GM12878 (cell line): Measurements from ENCODE around the gene OR10V1. TPM values are rescaled to one million over a fixed set of nuclear protein-coding genes. Genes with fewer than 3 reads are reported as not detected.

ENCODE experiments used
- ATAC-seq: fragments of 200-7000 bp; cut with Tn5 transposase; 3 replicates; pipeline ENCODE4 v1.9.1; 2020; ENCODE audit warnings: mild to moderate bottlenecking, moderate library complexity
- BruUV-seq: library from RNA; stranded (reverse); fragments of 400-500 nt; replicated peaks from 2 replicates; lab custom pipeline; 2021; lab: Mats Ljungman, UMichigan
- CTCF ChIA-PET: fragments of 300-600 bp; sonication (Branson Sonifier 250); formaldehyde crosslinking; extraction: SDS; loops from one replicate; lab custom pipeline; 2021; ENCODE audit warnings: inconsistent platforms; lab: Yijun Ruan, JAX
- POLR2A ChIA-PET: fragments of 350-600 bp; formaldehyde crosslinking; extraction: SDS; loops from one replicate; lab custom pipeline; 2021; ENCODE audit warnings: inconsistent platforms; lab: Charles Lee
- RAD21 ChIA-PET: fragments of 300-600 bp; sonication (Branson Sonifier 250); formaldehyde crosslinking; loops from one replicate; lab custom pipeline; 2023; ENCODE audit warnings: antibody characterized with exemption; ENCODE audit not compliant: unreplicated experiment; lab: Charles Lee
- SMC1A ChIA-PET: fragments of 300-600 bp; sonication (Branson Sonifier 250); formaldehyde crosslinking; loops from one replicate; lab custom pipeline; 2023; ENCODE audit not compliant: unreplicated experiment, uncharacterized antibody; lab: Charles Lee
- DNase-seq: peaks from one replicate; pipeline ENCODE4 v3.0.0-alpha.2; 2011; ENCODE audit warnings: low read depth, low spot score
- FAIRE-seq: peaks from 3 replicates; lab custom pipeline; 2011; peaks lifted over from hg19 to GRCh38; lab: Jason Lieb, UNC
- H2AFZ ChIP-seq: 2 replicates; pipeline ENCODE4 v1.6.0; 2011; ENCODE audit warnings: low read depth, low read length, control low read depth; ENCODE audit not compliant: control insufficient read depth
- H3K27ac ChIP-seq: 2 replicates; pipeline ENCODE4 v1.5.1; 2011; ENCODE audit warnings: control low read depth; ENCODE audit not compliant: control insufficient read depth, insufficient read depth
- H3K27me3 ChIP-seq, 2 experiments: replicated peaks in 1 of 2; 2 replicates each; pipeline versions ENCODE4 v1.6.0 to v1.6.1; 2011; ENCODE audit warnings: low read length in 1 of 2; ENCODE audit not compliant: control insufficient read depth in 2 of 2, insufficient read depth in 2 of 2
- H3K36me3 ChIP-seq, 2 experiments: 2 replicates each; pipeline ENCODE4 v1.5.1; 2011; ENCODE audit warnings: low read length in 1 of 2; ENCODE audit not compliant: control insufficient read depth in 2 of 2, insufficient read depth in 2 of 2
- H3K4me1 ChIP-seq: 2 replicates; pipeline ENCODE4 v1.6.1; 2011; ENCODE audit warnings: mild to moderate bottlenecking, low read length, moderate library complexity, mixed read lengths; ENCODE audit not compliant: control insufficient read depth, insufficient read depth
- H3K4me2 ChIP-seq: 2 replicates; pipeline ENCODE4 v1.6.0; 2011; ENCODE audit warnings: control low read depth; ENCODE audit not compliant: control insufficient read depth, insufficient read depth
- H3K4me3 ChIP-seq: fragments of 200-600 bp; sonication (generic); 2 replicates; pipeline ENCODE4 v1.5.1; 2016
- H3K79me2 ChIP-seq: 2 replicates; pipeline ENCODE4 v1.6.0; 2011; ENCODE audit warnings: low read length; ENCODE audit not compliant: control insufficient read depth, insufficient read depth
- H3K9ac ChIP-seq: 2 replicates; pipeline ENCODE4 v1.8.0; 2011; ENCODE audit warnings: low read length, control low read depth, mixed read lengths; ENCODE audit not compliant: control insufficient read depth, insufficient read depth
- H3K9me3 ChIP-seq: replicated peaks from 3 replicates; pipeline ENCODE4 v1.5.1; 2011; ENCODE audit warnings: mild to moderate bottlenecking, low read length; ENCODE audit not compliant: control insufficient read depth, insufficient read depth
- H4K20me1 ChIP-seq: 2 replicates; pipeline ENCODE4 v1.6.0; 2011; ENCODE audit not compliant: control insufficient read depth, insufficient read depth
- BHLHE40 ChIP-seq, 2 experiments: fragments of 450-650 bp in 1 of 2; IDR thresholded peaks; 2 replicates each; pipeline ENCODE4 v1.6.1; 2011 to 2017; ENCODE audit warnings: low read depth in 2 of 2, borderline replicate concordance in 1 of 2, improper control_type of control experiment in 1 of 2, low read length in 1 of 2, mild to moderate bottlenecking in 1 of 2
- EED ChIP-seq: sonication (generic); IDR thresholded peaks from 2 replicates; pipeline ENCODE4 v1.6.1; 2016; ENCODE audit warnings: antibody characterized with exemption, low read depth
- REST ChIP-seq: IDR thresholded peaks from 2 replicates; pipeline ENCODE4 v1.6.1; 2012; ENCODE audit warnings: mild to moderate bottlenecking, low read depth, low read length
- SIX5 ChIP-seq: IDR thresholded peaks from 2 replicates; pipeline ENCODE4 v1.6.1; 2011; ENCODE audit warnings: mild to moderate bottlenecking, low read depth, low read length, moderate library complexity; ENCODE audit not compliant: severe bottlenecking
- STAT1 ChIP-seq: fragments of 450-650 bp; conservative IDR thresholded peaks from 2 replicates; pipeline ENCODE4 v1.6.1; 2014; ENCODE audit warnings: antibody characterized with exemption, mild to moderate bottlenecking
- ZSCAN29 ChIP-seq: fragments of 450-650 bp; IDR thresholded peaks from 2 replicates; pipeline ENCODE4 v1.6.1; 2017; ENCODE audit warnings: mild to moderate bottlenecking, moderate library complexity
- WGBS: methylation state at CpG from one replicate; pipeline ENCODE4 v1.1.6; 2016; ENCODE audit warnings: low lambda C conversion rate; ENCODE audit not compliant: insufficient replicate concordance, insufficient coverage; ENCODE audit errors: missing lambda C conversion rate; 5-methylcytosine and 5-hydroxymethylcytosine counted together
- in situ Hi-C: fragments of 300-500 bp; cut with MboI; formaldehyde crosslinking; loops from 9 replicates; pipeline ENCODE4 v1.14.3; 2018; ENCODE audit warnings: mixed read lengths
- intact Hi-C: fragments of 100-400 bp; cut with micrococcal nuclease; formaldehyde crosslinking; loops from one replicate; pipeline ENCODE4 v1.14.2; 2022; ENCODE audit not compliant: unreplicated experiment
- polyA plus RNA-seq, 11 experiments: library from polyadenylated mRNA; depleted of rRNA in 4 of 11; unstranded in 6 of 11; stranded (reverse) in 5 of 11; fragments of >200 nt; fragmentation: Nextera tagmentation in 4 of 11; fragmentation: Illumina TruSeq in 1 of 11; extraction: Ambion mirVana in 4 of 11; extraction: Trizol in 1 of 11; gene quantifications; 1 replicate in 1 of 11; 2 replicates in 10 of 11; pipeline versions ENCODE4 v1.2.1 to v1.2.3, GENCODE V29; 2011 to 2016; ENCODE audit warnings: inconsistent platforms in 2 of 11, missing spikeins in 2 of 11, low read depth in 1 of 11
- total RNA-seq, 4 experiments: library from RNA; depleted of rRNA in 3 of 4; stranded (reverse); fragments of >200 nt in 3 of 4; fragmentation: Illumina TruSeq in 1 of 4; extraction: Trizol in 1 of 4; gene quantifications; 2 replicates each; pipeline versions ENCODE4 v1.2.1 to v1.2.3, GENCODE V29; 2013 to 2021

Gene OR10V1
- total and polyA plus RNA-seq, 10 of the 15 experiments (the other 5 are each of a cell fraction or from before 2014, with no cell fraction given): not detected

DNA sequence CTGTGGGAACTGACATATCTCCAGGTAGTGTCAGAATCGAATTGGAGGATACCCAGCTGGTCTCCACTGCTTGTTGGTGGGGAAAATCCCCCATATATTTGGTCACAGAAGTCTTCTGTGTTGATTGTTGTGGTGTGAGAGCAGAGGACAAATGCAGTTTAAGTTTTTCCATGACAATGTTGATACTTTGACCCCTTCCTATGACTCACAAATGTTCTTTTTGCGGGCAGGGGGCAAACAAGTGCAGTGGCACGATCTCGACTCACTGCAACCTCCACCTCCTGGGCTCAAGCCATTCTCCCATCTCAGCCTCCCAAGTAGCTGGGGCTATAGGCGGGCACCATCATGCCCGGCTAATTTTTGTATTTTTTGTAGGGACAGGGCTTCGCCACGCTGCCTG is 37.4 kb downstream of the OR10V1 start (continued):
- no peak for TF ChIP-seq ZSCAN29
- no peak for TF ChIP-seq SIX5
- no peak for TF ChIP-seq REST
- TF ChIP-seq EED: no peak
- TF ChIP-seq, all 136 proteins: peak for 0

GRCh38 chr11:59674291-59674690 is 39.4 kb downstream of the OR10V1 start:
- intact Hi-C loops (no loop called here), in situ Hi-C loops (loop anchor here (10.0 to 25.0 kb wide), 2 partner anchors 139 to 1087 kb away; partner anchors contain the start of genes LPXN and ZFP91)
- H3K27me3 ChIP-seq: no peaks in the 10 kb centered on the region
- no peak overlapping the region for H2AFZ ChIP-seq
- no peak overlapping the region for H3K4me3 ChIP-seq
- TF ChIP-seq BHLHE40 (IDR thresholded peaks at IDR 0.05; ENCODE audit: borderline replicate concordance in 1 of 2, low read depth in 2 of 2, low read length in 1 of 2) (peak in 1 of 2 experiments; percentile 33; a peak in 1 of 4 replicates), STAT1 (no peak)
- no peak overlapping the region for H3K4me2 ChIP-seq
- ChIA-PET CTCF (interaction anchor here (0.6 to 3.7 kb wide), 3 partner anchors 24 to 137 kb away, joined by 3 to 19 read pairs (median 3); no protein-coding TSS in a partner anchor), SMC1A (interaction anchor here (1.2 to 2.4 kb wide), 2 partner anchors 104 to 137 kb away, joined by 3 to 5 read pairs; no protein-coding TSS in a partner anchor), RAD21 (interaction anchor here (2.2 kb wide), 1 partner anchor 137 kb away, joined by 10 read pairs; no protein-coding TSS in a partner anchor), POLR2A (no interaction called here)
- H4K20me1 ChIP-seq: no peaks in the 10 kb centered on the region
- H3K79me2 ChIP-seq: peaks cover 1% of the 10 kb centered on the region; the same call in 1 of the 2 replicates
- no TSS peak for BruUV-seq
- no peaks in the 10 kb centered on the region for H3K36me3 ChIP-seq
- no peak overlapping the region for H3K27ac ChIP-seq
- H3K9ac ChIP-seq: no peak overlapping the region
- DNase-seq (no peak), FAIRE-seq (no peak), ATAC-seq (no peak)
- H3K4me1 ChIP-seq: no peaks in the 10 kb centered on the region; the same call in 1 of the 2 replicates
- WGBS: 50% methylated on average over 2 of the region's 2 CpGs
- no peaks in the 10 kb centered on the region for H3K9me3 ChIP-seq
